Measurements from ENCODE around the gene BDP1.
"Not testable (repeated sequence)": the region's sequence is repeated elsewhere in the genome, so short reads cannot be mapped to it uniquely, and the experiment has no call there.

Gene BDP1, protein sequence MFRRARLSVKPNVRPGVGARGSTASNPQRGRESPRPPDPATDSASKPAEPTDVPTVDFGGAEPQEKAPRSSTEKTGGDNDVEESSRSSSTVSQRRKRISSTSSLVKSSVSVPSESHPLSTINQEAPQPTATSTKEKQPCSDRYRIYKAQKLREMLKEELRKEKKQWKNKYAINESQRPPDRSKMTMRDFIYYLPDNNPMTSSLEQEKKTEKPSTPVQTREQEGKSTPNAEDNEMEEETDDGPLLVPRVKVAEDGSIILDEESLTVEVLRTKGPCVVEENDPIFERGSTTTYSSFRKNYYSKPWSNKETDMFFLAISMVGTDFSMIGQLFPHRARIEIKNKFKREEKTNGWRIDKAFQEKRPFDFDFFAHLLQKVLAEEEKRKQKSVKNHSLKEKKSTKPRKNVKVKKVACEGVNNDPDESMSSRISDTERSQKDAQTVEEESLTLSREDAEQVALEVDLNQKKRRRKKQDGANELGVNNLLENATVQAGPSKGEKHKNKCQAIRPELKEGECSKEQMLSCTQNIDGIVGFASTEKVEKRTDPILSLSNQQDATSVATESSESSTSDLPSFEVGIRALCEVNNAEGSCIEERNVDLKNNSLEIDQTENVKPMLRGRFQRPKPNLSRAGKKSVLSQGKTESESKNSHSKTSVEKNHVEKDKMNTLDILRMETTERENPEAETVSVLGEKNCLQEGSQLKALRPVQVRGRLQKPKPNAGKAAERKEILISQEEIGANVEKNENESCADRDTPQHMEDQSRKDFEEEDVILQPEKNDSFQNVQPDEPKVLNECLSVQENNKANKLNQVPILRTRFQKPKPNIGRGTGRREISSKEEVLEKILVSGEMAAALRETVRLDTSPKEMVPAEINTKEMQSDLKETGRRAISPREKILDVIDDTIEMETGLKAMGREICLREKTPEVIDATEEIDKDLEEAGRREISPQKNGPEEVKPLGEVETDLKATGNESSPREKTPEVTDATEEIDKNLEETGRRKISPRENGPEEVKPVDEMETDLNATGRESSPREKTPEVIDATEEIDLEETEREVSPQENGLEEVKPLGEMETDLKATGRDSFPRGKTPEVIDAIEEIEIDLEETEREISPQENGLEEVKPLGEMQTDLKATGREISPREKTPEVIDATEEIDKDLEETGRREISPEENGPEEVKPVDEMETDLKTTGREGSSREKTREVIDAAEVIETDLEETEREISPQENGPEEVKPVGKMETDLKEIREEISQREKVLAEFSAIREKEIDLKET (N-terminal part only)

GRCh38 chr5:71455427-71456361 is at the start of gene BDP1:
BDP1 (plus strand) TSS chr5:71455651; CDS start chr5:71455878, 227 bp downstream.
- peak; percentile 94 to 95 for DNase-seq (ENCODE audit: low read depth in 2 of 2)

DNA sequence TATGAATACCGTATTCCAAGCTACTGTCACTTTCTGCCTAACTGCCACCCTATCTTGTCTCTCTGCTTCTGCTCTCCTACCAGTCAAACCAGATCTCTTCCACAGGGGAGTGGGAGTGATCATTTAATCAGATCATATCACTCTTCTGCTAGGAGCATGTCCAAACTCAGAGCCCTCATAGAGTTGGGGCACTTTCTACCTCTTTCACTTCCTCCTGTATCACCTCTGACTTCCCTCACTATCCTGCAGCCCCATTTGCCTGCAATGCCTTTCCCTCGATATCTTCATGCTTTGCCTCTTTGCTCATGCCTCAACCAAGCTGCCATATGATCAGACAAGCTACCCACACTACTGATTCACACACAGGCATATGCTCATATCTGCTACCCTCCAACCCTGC is 45.4 kb upstream of the BDP1 start:
- not testable (repeated sequence) for DNase-seq (ENCODE audit: low read depth in 2 of 2)

DNA sequence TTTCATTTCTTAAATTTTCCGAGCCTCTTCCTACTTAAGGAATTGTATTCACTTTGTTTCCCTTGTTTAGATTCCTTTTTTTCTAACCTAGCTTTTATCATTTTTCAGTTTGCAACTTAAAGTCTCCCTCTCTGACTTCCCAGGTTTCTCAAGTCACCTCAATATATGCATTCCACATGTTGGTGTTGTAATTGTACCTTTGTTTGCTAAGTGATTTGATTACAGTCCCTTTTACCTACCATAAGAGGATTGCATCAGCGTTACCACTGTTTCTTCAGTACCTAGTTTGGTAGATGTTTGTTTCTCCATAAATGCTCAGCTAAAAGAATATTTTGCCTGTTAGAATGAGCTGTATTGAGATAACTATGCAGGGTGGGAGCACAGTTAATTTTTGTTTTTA is 39.8 kb upstream of the BDP1 start:
- not testable (repeated sequence) for DNase-seq (ENCODE audit: low read depth in 2 of 2)

DNA sequence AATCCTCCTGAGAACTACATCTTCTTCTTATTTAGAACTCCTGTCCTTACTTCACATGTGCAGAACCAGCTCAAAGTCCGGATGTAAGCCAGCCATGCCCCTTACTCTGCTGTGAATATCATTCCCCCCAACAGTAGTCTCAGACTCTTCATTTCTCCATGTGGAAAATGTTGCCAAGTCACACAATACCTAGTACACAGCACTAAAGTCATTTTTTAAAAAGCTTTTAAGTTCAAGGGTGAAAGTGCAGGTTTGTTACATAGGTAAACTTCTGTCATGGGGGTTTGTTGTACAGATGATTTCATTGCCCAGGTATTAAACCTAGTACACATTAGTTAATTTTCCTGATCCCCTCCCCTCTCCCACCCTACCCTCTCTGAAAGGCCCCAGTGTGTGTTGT is 37.4 kb upstream of the BDP1 start:
- DNase-seq (ENCODE audit: low read depth in 2 of 2): not testable (repeated sequence)

DNA sequence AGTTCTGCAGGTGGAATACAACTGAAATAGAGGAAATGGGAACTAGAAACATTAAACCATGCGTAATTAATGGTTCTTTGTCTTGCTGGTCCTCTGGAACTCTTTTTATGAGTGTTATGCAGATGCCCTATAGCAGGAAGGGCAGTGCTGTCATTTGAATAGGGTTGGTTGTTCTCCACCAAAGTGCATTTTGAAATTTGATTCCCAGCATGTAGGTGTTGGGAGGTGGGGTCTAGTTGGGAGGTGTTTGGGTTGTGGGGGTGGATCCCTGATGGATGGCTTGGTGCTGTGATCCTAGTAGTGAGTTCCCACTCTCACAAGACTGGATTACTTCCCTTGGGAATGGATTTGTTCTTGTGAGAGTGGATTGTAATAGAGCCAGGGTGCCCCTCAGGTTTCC is 34.2 kb upstream of the BDP1 start:
- DNase-seq (ENCODE audit: low read depth in 2 of 2): not testable (repeated sequence)

- DNase-seq (ENCODE audit: low read depth in 2 of 2): not testable (repeated sequence)
Measured at GRCh38 chr5:71423896-71424295, 31.6 kb upstream of the BDP1 start.

DNA sequence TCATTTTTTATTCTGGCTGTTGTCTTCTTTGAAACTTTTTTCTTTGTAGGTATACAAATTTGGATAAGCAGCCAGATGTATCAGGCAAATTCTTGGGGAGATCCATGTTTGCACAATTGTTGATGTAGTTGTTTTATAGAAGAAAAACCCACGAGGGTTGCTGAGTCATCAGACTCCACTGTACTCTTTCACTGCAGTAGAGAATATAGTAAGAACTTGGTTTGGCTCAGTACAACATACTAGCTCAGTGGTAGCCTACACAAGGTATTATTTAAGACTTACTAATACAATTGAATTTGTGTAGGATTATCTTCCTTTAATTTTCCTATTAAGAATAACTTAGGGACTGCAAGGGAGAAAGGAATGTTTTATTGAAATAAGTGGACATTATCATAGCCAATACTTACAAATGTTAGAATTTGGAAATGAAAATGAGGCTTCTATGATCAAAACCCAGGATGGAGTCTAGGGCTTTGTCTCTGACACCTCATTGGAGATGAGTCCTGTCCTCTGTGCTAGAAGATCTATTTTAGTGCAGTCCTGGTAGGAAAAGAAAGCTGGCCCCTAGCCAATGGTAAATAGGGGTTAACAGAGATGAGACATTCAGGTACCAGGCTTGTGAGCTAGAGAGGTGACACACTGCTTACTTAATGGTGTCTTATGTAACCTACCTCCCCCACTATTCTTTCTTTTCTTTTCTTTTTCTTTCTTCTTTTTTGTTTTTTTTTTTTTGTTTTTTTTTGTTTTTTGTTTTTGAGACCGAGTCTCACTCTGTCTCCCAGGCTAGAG is 28.6 kb upstream of the BDP1 start:
- not testable (repeated sequence) for DNase-seq (ENCODE audit: low read depth in 2 of 2)

DNA sequence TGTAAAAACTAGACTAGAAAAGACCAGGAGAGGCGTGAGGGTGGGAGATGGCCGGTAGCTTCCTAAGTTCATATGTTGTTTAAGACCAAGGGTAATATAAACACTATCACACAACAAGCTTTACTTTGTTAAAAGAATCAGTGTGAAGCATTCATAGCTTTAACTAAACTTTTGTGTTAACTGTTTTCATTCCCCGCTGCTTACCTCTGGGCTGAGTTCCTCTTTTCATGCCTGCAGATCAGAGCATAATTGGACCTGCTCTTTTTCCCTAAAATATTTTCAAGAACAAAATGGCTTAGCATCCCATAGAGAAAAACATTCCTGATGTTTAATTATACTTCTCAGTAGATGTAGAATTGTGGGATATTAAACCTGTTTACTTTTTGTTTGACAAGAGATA is 23.0 kb upstream of the BDP1 start:
- DNase-seq (ENCODE audit: low read depth in 2 of 2): not testable (repeated sequence)

DNA sequence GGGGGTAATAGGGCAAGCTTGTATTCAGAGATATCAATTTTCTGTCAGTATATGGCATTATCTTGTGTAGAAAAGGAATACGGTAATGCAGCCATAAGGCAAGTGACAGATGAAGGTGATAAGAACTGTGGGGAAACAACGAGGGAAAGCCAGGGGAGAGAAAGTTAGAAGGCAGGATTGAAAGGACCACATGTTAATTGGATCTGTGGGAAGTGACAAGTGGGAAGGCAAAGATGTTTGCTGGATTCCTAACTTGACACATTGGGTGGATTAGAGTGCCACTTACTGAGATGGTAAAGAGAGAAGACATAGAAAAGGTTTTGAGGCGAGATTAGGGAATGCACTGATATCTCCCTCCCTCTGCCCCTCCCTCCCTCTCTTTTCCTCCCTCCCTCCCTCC is 20.6 kb upstream of the BDP1 start:
- not testable (repeated sequence) for DNase-seq (ENCODE audit: low read depth in 2 of 2)

GRCh38 chr5:71441564-71441963 is 13.9 kb upstream of the BDP1 start:
- DNase-seq (ENCODE audit: low read depth in 2 of 2): not testable (repeated sequence)

DNA sequence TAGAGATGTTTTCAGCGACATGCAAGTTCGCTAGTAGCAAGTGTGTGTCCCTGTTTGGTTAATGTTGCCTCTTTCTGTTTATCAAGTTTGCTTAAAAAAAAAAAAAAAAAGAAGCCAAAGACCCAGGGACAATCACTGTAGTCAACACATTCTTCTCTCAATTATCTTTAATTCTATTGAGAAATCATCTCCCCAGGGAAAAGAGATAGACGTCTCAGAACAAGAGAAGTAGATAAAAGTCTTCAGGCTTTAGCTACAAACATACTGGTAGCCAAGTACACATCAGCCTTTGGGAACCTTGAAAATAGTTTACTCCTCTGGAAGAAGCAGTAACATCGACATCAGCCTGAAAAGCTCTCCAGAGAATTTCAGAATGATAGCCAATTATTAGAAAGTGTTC is 11.6 kb upstream of the BDP1 start:
- not testable (repeated sequence) for DNase-seq (ENCODE audit: low read depth in 2 of 2)

DNA sequence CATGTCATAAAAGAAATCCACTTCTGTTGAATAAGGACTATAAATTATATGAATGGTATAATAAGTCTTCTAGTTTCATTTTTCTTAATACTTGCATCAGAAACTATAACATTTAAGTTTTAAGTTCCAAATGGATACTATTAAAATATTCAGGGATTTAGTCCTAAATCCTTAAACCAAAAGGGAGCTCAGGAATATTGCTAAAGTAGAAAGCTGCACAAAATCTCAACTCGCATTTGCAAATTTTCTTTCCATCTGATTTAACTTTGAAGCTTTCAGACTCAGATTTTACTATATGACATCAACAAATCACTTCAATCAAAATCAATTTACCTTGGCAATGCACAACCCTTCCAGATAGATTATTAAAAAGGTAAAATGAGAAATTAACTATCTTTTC is 10.4 kb upstream of the BDP1 start:
- DNase-seq (ENCODE audit: low read depth in 2 of 2): not testable (repeated sequence)

- DNase-seq (ENCODE audit: low read depth in 2 of 2): not testable (repeated sequence)
Measured at GRCh38 chr5:71445523-71446152, 9.8 kb upstream of the BDP1 start.

DNA sequence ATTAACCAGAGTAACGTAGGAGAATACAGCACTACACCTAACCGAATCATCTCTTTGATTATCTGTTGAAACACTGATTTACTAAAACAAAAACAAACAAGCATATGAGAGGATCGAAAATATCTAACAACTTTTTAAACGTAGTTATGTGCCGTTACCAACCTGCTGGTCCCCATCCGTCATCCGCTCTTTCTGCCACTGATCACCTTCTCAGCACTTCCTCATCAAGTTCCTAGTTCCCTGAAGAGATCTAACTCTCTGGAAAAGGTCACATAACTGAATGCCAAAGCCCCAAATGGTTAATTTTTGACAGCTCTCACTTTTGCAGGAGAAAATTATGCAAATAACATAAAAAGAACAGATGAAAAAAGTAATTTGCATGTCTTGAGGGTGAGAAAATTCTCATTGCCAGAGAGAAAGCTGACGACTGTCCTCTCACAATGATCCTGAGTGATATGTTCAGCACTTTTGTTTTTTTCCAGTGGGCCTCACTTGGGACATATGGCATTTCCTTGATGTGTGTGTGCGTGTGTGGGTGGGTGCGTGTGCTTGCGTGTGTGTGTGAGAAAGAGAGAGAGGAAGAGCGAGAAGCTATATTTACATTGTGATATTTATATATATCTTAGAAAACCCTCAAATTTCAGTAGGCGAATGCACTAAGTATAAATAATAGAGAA is 8.8 kb upstream of the BDP1 start:
- not testable (repeated sequence) for DNase-seq (ENCODE audit: low read depth in 2 of 2)

DNA sequence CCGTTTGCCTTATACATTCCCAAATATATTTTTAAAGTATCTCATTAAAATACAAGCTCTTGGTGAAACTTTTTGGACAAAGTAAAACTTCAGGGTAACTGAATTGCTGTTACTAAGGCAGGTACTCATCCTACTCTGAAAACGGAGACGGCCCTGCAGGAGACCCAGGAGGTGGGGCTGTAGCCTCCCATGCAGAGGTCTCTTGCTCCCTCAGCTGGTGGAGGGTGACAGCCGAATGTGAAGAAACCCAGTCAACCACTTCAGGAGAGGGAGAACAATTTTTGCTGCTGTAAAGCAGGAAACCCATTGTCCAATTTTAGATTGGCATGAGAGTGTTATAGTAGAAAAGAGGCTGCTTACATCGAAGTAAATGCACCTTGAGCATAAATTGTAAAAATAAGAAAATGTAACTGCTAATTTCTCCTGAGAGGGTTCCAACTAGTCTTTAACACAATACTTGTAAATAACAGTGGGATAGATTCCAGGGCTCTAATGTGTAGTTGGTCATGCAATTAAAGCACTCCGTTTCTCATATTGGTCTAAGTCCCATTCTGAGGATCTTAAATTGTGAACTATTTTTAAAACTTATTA is 8.1 kb upstream of the BDP1 start:
- DNase-seq (ENCODE audit: low read depth in 2 of 2): peak in 1 of 2 donors; percentile 5

DNA sequence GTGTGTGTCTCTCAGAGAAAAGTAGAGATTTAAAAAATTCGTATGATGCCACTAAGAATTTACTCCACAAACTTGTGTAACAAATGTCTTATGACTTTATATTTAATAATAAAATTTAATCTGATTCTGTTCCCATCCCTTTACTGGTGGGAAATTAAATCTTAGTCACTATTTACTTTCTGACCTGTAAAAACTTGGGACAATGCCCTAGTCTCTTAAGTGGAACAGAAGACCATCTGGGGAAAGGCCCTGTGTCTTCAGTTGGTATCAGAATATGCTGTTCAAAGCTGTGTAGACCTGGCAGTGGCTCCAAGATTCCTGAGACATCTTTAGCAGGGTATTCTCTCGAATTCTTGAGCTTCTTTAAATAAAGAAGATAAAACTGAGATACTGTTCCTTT is 2.6 kb upstream of the BDP1 start:
- no peak for DNase-seq (ENCODE audit: low read depth in 2 of 2)

- no peak for DNase-seq (ENCODE audit: low read depth in 2 of 2)
Measured at GRCh38 chr5:71454913-71455312, 538 bp upstream of the BDP1 start.

GRCh38 chr5:71456362-71456743 is 902 bp downstream of the BDP1 start:
- no peak for DNase-seq (ENCODE audit: low read depth in 2 of 2)

Data from activated CD8-positive, alpha-beta memory T cell treated with anti-CD3 and anti-CD28 coated beads for 4 hours (primary cell).